Activated CD8-positive, alpha-beta memory T cell treated with anti-CD3 and anti-CD28 coated beads for 36 hours (primary cell): ENCODE data around the gene ZNF618. TPM values are rescaled to one million over a fixed set of nuclear protein-coding genes. Genes with fewer than 3 reads are reported as not detected.
"Not testable (repeated sequence)": the region's sequence is repeated elsewhere in the genome, so short reads cannot be mapped to it uniquely, and the experiment has no call there.

ENCODE experiments used
- CTCF ChIA-PET: fragments of 350-600 bp; sonication (Branson Sonifier 250); formaldehyde crosslinking; loops from one replicate; lab custom pipeline; 2021; ENCODE audit warnings: antibody characterized with exemption; lab: Charles Lee
- POLR2A ChIA-PET: fragments of 350-600 bp; sonication (Branson Sonifier 250); formaldehyde crosslinking; loops from one replicate; lab custom pipeline; 2021; ENCODE audit warnings: antibody characterized with exemption; lab: Charles Lee
- total RNA-seq, 2 experiments: library from RNA; stranded (reverse); gene quantifications; one replicate each; pipeline ENCODE4 v1.2.3, GENCODE V29; 2021

Gene ZNF618
- total RNA-seq, 2 experiments from 2014 or later: 0.36 TPM

GRCh38 chr9:114043660-114044059 is 167.6 kb downstream of the ZNF618 start:
- CTCF ChIA-PET, POLR2A ChIA-PET: not testable (repeated sequence)

- CTCF ChIA-PET: no interaction called here
Measured at GRCh38 chr9:114046237-114046755, 170.2 kb downstream of the ZNF618 start.

GRCh38 chr9:114046875-114047274 is 170.8 kb downstream of the ZNF618 start:
- CTCF ChIA-PET: no interaction called here
- POLR2A ChIA-PET: no interaction called here

More at GRCh38 chr9:114046237-114046755, 170.2 kb downstream of the ZNF618 start:
- POLR2A ChIA-PET: no interaction called here

GRCh38 chr9:114047717-114048116 is 171.6 kb downstream of the ZNF618 start:
- ChIA-PET CTCF (no interaction called here), POLR2A (no interaction called here)

GRCh38 chr9:114048533-114049415 is 172.7 kb downstream of the ZNF618 start:
- ChIA-PET POLR2A (no interaction called here), CTCF (interaction anchor here (1.1 kb wide), 1 partner anchor 11 kb away, joined by 3 read pairs; no protein-coding TSS in a partner anchor)

GRCh38 chr9:114049441-114050225 is 173.5 kb downstream of the ZNF618 start:
- CTCF ChIA-PET: interaction anchor here (0.6 to 1.1 kb wide), 2 partner anchors 12 to 79 kb away, joined by 3 read pairs; no protein-coding TSS in a partner anchor
- POLR2A ChIA-PET: no interaction called here

- ChIA-PET POLR2A (no interaction called here), CTCF (interaction anchor here (0.8 to 1.1 kb wide), 2 partner anchors 12 to 58 kb away, joined by 3 read pairs; no protein-coding TSS in a partner anchor)
Measured at GRCh38 chr9:114050226-114050568, 174.1 kb downstream of the ZNF618 start.

- POLR2A ChIA-PET: no interaction called here
- CTCF ChIA-PET: interaction anchor here (0.8 kb wide), 1 partner anchor 57 kb away, joined by 3 read pairs; no protein-coding TSS in a partner anchor
Measured at GRCh38 chr9:114050646-114051045, 174.5 kb downstream of the ZNF618 start.

- ChIA-PET POLR2A (no interaction called here), CTCF (no interaction called here)
Measured at GRCh38 chr9:114051281-114051680, 175.2 kb downstream of the ZNF618 start.

GRCh38 chr9:114051706-114052105 is 175.6 kb downstream of the ZNF618 start:
- ChIA-PET CTCF (no interaction called here), POLR2A (no interaction called here)

GRCh38 chr9:114053246-114054005 is 177.3 kb downstream of the ZNF618 start:
- ChIA-PET CTCF (no interaction called here), POLR2A (no interaction called here)

- ChIA-PET POLR2A (no interaction called here), CTCF (no interaction called here)
Measured at GRCh38 chr9:114054191-114054690, 178.1 kb downstream of the ZNF618 start.

- ChIA-PET POLR2A (no interaction called here), CTCF (no interaction called here)
Measured at GRCh38 chr9:114055061-114055460, 179.0 kb downstream of the ZNF618 start.

GRCh38 chr9:114055894-114056293 is 179.8 kb downstream of the ZNF618 start:
- POLR2A ChIA-PET: no interaction called here
- CTCF ChIA-PET: no interaction called here

- CTCF ChIA-PET: no interaction called here
- POLR2A ChIA-PET: no interaction called here
Measured at GRCh38 chr9:114056527-114056926, 180.4 kb downstream of the ZNF618 start.

- POLR2A ChIA-PET: no interaction called here
- CTCF ChIA-PET: interaction anchor here (1.0 kb wide), 1 partner anchor 25 kb away, joined by 3 read pairs; no protein-coding TSS in a partner anchor
Measured at GRCh38 chr9:114057161-114057885, 181.2 kb downstream of the ZNF618 start.

- ChIA-PET POLR2A (no interaction called here), CTCF (interaction anchor here (1.0 kb wide), 1 partner anchor 24 kb away, joined by 3 read pairs; no protein-coding TSS in a partner anchor)
Measured at GRCh38 chr9:114058688-114059046, 182.6 kb downstream of the ZNF618 start.

GRCh38 chr9:114059047-114059803 is 183.1 kb downstream of the ZNF618 start:
- CTCF ChIA-PET: no interaction called here
- POLR2A ChIA-PET: no interaction called here
